OCI-LY1 (cell line): ENCODE data around the gene SHMT1.
"Not testable (repeated sequence)": the region's sequence is repeated elsewhere in the genome, so short reads cannot be mapped to it uniquely, and the experiment has no call there.

ENCODE experiments used
- EZH2 ChIP-seq: fragments of 200-600 bp; sonication (generic), shearing (Covaris generic); IDR thresholded peaks from 2 replicates; pipeline ENCODE4 v1.8.0; 2017; ENCODE audit warnings: borderline replicate concordance, mixed run types, mild to moderate bottlenecking, antibody characterized with exemption, low read length, moderate library complexity, mixed read lengths
- TF ChIP-seq, protein P1 (sequence below): fragments of 200-600 bp; sonication (generic), shearing (Covaris generic); IDR thresholded peaks from 2 replicates; pipeline ENCODE4 v1.5.1; 2017; ENCODE audit warnings: mild to moderate bottlenecking, antibody characterized with exemption, low read length, moderate library complexity, mixed read lengths

DNA sequence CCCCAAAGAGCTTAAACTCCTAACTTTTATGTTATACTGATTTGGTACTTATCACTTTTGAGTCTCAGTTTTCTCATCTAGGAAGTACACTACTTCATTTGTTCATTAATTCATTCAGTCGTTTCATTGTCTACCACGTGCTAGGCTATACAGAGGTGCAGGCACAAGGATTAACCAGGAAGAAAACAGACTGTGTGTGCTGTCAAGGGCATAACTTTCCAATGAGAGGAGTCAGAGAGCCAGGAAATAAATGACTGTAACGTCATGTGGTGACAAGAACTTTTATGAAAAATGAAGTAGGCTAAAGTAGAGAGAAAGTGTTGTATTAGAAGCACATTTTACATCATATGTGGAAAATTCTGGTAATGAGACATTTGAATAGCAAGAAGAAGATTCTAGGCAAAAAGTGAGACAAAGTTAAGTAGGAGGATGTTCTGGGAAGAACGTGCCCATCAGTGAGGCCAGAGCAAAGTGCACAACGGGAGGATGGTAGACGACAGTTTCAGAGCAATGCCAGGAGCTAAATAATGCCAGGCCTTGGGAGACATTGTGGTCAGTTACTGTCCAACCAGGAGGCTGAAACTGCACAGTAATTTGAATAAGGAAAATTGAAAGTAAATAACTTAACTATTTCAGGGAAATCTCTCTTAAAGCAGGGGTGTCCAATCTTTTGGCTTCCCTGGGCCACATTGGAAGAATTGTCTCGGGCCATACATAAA is 38.7 kb upstream of the SHMT1 start:
- TF ChIP-seq, protein P1, sequence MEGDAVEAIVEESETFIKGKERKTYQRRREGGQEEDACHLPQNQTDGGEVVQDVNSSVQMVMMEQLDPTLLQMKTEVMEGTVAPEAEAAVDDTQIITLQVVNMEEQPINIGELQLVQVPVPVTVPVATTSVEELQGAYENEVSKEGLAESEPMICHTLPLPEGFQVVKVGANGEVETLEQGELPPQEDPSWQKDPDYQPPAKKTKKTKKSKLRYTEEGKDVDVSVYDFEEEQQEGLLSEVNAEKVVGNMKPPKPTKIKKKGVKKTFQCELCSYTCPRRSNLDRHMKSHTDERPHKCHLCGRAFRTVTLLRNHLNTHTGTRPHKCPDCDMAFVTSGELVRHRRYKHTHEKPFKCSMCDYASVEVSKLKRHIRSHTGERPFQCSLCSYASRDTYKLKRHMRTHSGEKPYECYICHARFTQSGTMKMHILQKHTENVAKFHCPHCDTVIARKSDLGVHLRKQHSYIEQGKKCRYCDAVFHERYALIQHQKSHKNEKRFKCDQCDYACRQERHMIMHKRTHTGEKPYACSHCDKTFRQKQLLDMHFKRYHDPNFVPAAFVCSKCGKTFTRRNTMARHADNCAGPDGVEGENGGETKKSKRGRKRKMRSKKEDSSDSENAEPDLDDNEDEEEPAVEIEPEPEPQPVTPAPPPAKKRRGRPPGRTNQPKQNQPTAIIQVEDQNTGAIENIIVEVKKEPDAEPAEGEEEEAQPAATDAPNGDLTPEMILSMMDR, result not testable (repeated sequence)
- TF ChIP-seq EZH2, result not testable (repeated sequence)
